ENCODE measurements around the gene SFXN3. TPM values are rescaled to one million over a fixed set of nuclear protein-coding genes. Genes with fewer than 3 reads are reported as not detected.
A peak's percentile ranks its signal among the peaks of the same experiment; 100 is the strongest.

Gene SFXN3
- total RNA-seq, 1 donor from 2014 or later, result 17.1 TPM

- peaks cover 38% of the 10 kb centered on the region for H3K27me3 Mint-ChIP-seq (ENCODE audit: low read depth)
Observed at GRCh38 chr10:101061624-101062231, 30.7 kb downstream of the SFXN3 start, which contains the start of gene KAZALD1. TSS of gene KAZALD1 (plus strand) at chr10:101061989. CDS start at chr10:101062593, 604 bp downstream.

DNA sequence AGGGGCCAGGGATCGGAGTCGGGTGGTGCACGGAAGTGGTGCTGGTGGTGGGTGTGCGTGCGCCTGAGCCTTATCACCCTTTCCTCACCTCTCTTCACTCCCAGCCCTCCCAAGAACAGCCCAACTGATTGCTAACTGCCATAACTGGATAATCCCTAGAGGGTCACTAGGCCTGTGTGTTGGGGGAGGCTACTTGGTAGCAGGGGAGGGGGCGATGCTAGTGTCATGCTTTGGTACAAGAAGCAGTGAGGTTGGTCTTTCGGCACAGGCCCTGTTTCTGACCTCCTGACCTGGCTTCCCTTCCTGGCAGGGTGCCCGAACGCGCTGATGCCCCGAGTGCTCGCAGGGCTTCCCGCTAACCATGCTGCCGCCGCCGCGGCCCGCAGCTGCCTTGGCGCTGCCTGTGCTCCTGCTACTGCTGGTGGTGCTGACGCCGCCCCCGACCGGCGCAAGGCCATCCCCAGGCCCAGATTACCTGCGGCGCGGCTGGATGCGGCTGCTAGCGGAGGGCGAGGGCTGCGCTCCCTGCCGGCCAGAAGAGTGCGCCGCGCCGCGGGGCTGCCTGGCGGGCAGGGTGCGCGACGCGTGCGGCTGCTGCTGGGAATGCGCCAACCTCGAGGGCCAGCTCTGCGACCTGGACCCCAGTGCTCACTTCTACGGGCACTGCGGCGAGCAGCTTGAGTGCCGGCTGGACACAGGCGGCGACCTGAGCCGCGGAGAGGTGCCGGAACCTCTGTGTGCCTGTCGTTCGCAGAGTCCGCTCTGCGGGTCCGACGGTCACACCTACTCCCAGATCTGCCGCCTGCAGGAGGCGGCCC, 31.4 kb downstream of the SFXN3 start:
- H3K4me1 Mint-ChIP-seq, result peaks cover 45% of the 10 kb centered on the region
- H3K36me3 Mint-ChIP-seq, result no peaks in the 10 kb centered on the region
- peak overlapping the region; percentile 91 for H3K4me3 Mint-ChIP-seq
- peak; percentile 47 for TF ChIP-seq CTCF (IDR thresholded peaks at IDR 0.05; ENCODE audit: unreplicated experiment)
- H3K27ac Mint-ChIP-seq, result peak overlapping the region; percentile 94
- DNase-seq (ENCODE audit: low spot score in 2 of 2, unreplicated experiment in 2 of 2), result peak; percentile 53 to 75
- H3K27me3 Mint-ChIP-seq (ENCODE audit: low read depth), result peaks cover 43% of the 10 kb centered on the region
- H3K9me3 Mint-ChIP-seq, result no peaks in the 10 kb centered on the region

More at GRCh38 chr10:101061624-101062231, 30.7 kb downstream of the SFXN3 start, which contains the start of gene KAZALD1:
- H3K36me3 Mint-ChIP-seq, result no peaks in the 10 kb centered on the region
- H3K27ac Mint-ChIP-seq, result peak within 1 kb of the TSS; percentile 97
- DNase-seq (ENCODE audit: low spot score in 2 of 2, unreplicated experiment in 2 of 2), result peak; percentile 52 to 72
- H3K4me1 Mint-ChIP-seq, result peaks cover 42% of the 10 kb centered on the region
- H3K4me3 Mint-ChIP-seq, result peak within 1 kb of the TSS; percentile 91
- no peak for TF ChIP-seq CTCF (IDR thresholded peaks at IDR 0.05; ENCODE audit: unreplicated experiment)
- H3K9me3 Mint-ChIP-seq, result no peaks in the 10 kb centered on the region

DNA sequence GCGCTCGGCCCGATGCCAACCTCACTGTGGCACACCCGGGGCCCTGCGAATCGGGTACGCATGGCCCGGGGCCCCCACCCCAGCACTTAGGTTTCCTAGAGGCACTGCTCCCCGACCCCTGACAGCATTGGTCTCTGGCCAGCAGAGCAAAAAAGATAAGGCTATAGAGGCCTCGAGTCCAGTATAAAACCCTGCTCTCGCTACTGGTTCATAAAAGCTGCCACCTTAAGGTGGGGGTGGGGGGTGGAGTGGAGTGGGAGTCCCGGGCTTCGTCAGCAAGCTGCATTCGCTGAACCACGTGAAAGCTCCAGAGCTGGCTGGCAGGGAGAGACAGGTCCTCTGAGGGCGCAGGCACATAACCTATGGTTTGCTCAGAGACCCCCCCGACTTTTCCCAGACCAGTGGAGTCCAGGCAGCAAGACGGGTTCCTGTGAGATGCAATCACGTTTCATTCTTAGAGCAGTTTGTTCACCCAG, 32.1 kb downstream of the SFXN3 start:
- peaks cover 47% of the 10 kb centered on the region for H3K4me1 Mint-ChIP-seq
- H3K4me3 Mint-ChIP-seq, result peak overlapping the region; percentile 91
- no peak for TF ChIP-seq CTCF (IDR thresholded peaks at IDR 0.05; ENCODE audit: unreplicated experiment)
- peaks cover 48% of the 10 kb centered on the region for H3K27me3 Mint-ChIP-seq (ENCODE audit: low read depth)
- no peak for DNase-seq (ENCODE audit: low spot score in 2 of 2, unreplicated experiment in 2 of 2)
- no peak overlapping the region for H3K27ac Mint-ChIP-seq
- no peaks in the 10 kb centered on the region for H3K36me3 Mint-ChIP-seq
- no peaks in the 10 kb centered on the region for H3K9me3 Mint-ChIP-seq

DNA sequence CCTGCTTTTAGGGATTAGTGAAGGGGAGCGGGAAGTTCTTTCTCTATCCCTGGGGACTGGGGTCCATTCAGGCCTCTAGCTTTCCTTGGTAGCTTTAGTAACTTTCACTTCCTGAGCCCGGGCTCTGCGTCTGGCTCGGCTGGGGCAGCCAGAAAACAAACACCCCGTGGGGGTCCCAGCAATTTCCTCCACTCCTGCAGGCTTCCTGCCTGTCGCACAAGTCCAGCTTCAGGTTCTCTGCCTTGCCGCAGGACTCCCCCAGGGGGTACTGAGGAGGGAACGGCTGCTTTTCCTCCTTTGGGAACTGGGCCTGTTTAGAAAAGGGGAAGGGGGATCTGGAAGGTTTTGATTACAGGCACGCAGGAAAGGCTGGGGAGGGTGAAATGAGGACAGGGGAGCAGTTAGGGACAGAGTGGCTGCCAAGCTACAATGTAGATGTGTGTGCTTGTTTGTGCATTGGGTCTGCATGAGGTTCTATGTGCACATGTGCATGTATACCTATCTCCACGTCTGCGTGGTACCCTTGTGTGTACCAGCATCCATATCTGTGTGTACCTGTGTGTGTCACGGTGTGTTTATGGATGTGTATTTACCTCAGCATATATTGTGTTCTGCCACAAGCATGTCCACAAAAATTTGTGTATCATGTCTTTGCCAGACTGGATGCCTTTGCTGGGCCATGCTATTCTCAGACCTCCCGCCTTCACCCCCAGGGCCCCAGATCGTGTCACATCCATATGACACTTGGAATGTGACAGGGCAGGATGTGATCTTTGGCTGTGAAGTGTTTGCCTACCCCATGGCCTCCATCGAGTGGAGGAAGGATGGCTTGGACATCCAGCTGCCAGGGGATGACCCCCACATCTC, 32.7 kb downstream of the SFXN3 start:
- H3K27ac Mint-ChIP-seq, result no peak overlapping the region
- DNase-seq (ENCODE audit: low spot score in 2 of 2, unreplicated experiment in 2 of 2), result no peak
- H3K27me3 Mint-ChIP-seq (ENCODE audit: low read depth), result peaks cover 48% of the 10 kb centered on the region
- H3K4me1 Mint-ChIP-seq, result peaks cover 47% of the 10 kb centered on the region
- peak overlapping the region; percentile 29 for H3K4me3 Mint-ChIP-seq
- H3K36me3 Mint-ChIP-seq, result no peaks in the 10 kb centered on the region
- TF ChIP-seq CTCF (IDR thresholded peaks at IDR 0.05; ENCODE audit: unreplicated experiment), result no peak
- no peaks in the 10 kb centered on the region for H3K9me3 Mint-ChIP-seq

- H3K27ac Mint-ChIP-seq, result no peak overlapping the region
- H3K4me3 Mint-ChIP-seq, result no peak overlapping the region
- H3K27me3 Mint-ChIP-seq (ENCODE audit: low read depth), result peaks cover 48% of the 10 kb centered on the region
- no peak for DNase-seq (ENCODE audit: low spot score in 2 of 2, unreplicated experiment in 2 of 2)
- H3K36me3 Mint-ChIP-seq, result no peaks in the 10 kb centered on the region
- no peak for TF ChIP-seq CTCF (IDR thresholded peaks at IDR 0.05; ENCODE audit: unreplicated experiment)
- H3K4me1 Mint-ChIP-seq, result peaks cover 44% of the 10 kb centered on the region
- no peaks in the 10 kb centered on the region for H3K9me3 Mint-ChIP-seq
Observed at GRCh38 chr10:101064415-101065030, 33.5 kb downstream of the SFXN3 start.
